ENCODE results near the gene CDX1.

DNA sequence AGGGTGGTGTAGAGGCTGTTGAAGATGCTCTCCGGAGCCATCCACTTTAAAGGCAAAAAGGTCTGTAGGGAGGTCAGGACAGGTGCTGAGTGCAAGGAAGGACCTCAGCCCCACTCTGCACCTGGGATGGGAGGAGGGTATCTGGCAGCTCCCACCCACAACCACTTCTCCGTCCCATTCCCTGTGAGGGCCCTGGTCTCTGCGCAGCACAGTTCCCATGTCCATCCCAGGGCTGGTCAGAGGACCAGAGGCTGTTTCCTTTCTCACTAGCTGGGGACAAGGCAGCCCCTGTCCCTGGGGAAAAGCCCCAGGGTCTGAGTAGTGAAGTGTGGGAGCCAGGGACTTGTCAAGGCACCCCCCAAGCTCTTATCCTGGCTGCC is 46.5 kb upstream of the CDX1 start:
- TF ChIP-seq CTCF (IDR thresholded peaks at IDR 0.05) (no peak), POLR2A (IDR thresholded peaks at IDR 0.05) (no peak)
